K562 (cell line): ENCODE measurements around the gene ARHGEF9. TPM values are rescaled to one million over a fixed set of nuclear protein-coding genes. Genes with fewer than 3 reads are reported as not detected.

Experiments used
- ATAC-seq: fragments of 200-7000 bp; cut with Tn5 transposase; 3 replicates; pipeline ENCODE4 v1.9.1; 2020; ENCODE audit warnings: moderate library complexity
- BruUV-seq: library from RNA; stranded (reverse); fragments of 400-500 nt; replicated peaks from 2 replicates; lab custom pipeline; 2021; lab: Mats Ljungman, UMichigan
- CTCF ChIA-PET: fragments of 300-600 bp; formaldehyde crosslinking; extraction: SDS; loops from one replicate; lab custom pipeline; 2021; ENCODE audit warnings: low intra/inter-chr PET ratio; lab: Yijun Ruan, JAX
- POLR2A ChIA-PET: fragments of 300-600, 350-650 bp; sonication (Branson Sonifier 250); formaldehyde crosslinking; extraction: SDS; loops from one replicate; lab custom pipeline; 2021; ENCODE audit warnings: antibody characterized with exemption, inconsistent platforms; lab: Yijun Ruan, JAX
- DNase-seq, 4 experiments: peaks; one replicate each; pipeline versions ENCODE4 v3.0.0 to v3.0.0-alpha.2; 2011 to 2018; ENCODE audit warnings: low spot score in 3 of 4, mixed read lengths in 3 of 4; ENCODE audit errors: extremely low read depth in 1 of 4
- FAIRE-seq: peaks from 2 replicates; lab custom pipeline; 2011; peaks lifted over from hg19 to GRCh38; lab: Jason Lieb, UNC
- H2AFZ ChIP-seq: 2 replicates; pipeline ENCODE4 v1.6.0; 2011; ENCODE audit warnings: low read depth, low read length, control low read depth, inconsistent platforms
- H3K27ac ChIP-seq: fragments of 200-600 bp; 3 replicates; pipeline ENCODE4 v1.8.0; 2011; ENCODE audit warnings: low read depth, mild to moderate bottlenecking, control low read depth, inconsistent platforms, low read length, moderate library complexity, mixed read lengths; ENCODE audit errors: extremely low read depth
- H3K27me3 ChIP-seq, 2 experiments: fragments of 300-600 bp in 1 of 2; 2 replicates in 1 of 2; 3 replicates in 1 of 2; pipeline versions ENCODE4 v1.6.0 to v1.8.0; 2011; ENCODE audit warnings: inconsistent platforms in 2 of 2, low read length in 2 of 2, mild to moderate bottlenecking in 1 of 2, mixed read lengths in 1 of 2, moderate library complexity in 1 of 2; ENCODE audit not compliant: control insufficient read depth in 2 of 2, insufficient read depth in 2 of 2
- H3K36me3 ChIP-seq: fragments of 300-600 bp; 3 replicates; pipeline ENCODE4 v1.8.0; 2011; ENCODE audit warnings: mild to moderate bottlenecking, low read length, inconsistent platforms; ENCODE audit not compliant: control insufficient read depth, insufficient read depth
- H3K4me1 ChIP-seq, 2 experiments: fragments of 200-600 bp in 1 of 2; replicated peaks in 1 of 2; 2 replicates in 1 of 2; 3 replicates in 1 of 2; pipeline versions ENCODE4 v1.5.1 to v1.8.0; 2011; ENCODE audit warnings: inconsistent platforms in 2 of 2, low read length in 2 of 2, mild to moderate bottlenecking in 1 of 2, mixed read lengths in 1 of 2, moderate library complexity in 1 of 2; ENCODE audit not compliant: control insufficient read depth in 2 of 2, insufficient read depth in 2 of 2
- H3K4me2 ChIP-seq: 2 replicates; pipeline ENCODE4 v1.6.1; 2011; ENCODE audit warnings: low read length, control low read depth, inconsistent platforms, mixed read lengths; ENCODE audit not compliant: insufficient read depth
- H3K4me3 ChIP-seq: fragments of 200-600 bp; sonication (generic), shearing (Covaris generic); 2 replicates; pipeline ENCODE4 v1.5.1; 2016; ENCODE audit warnings: control low read depth, inconsistent platforms
- H3K79me2 ChIP-seq: fragments of 200-600 bp; 3 replicates; pipeline ENCODE4 v1.8.0; 2011; ENCODE audit warnings: low read length, inconsistent platforms; ENCODE audit not compliant: control insufficient read depth, insufficient read depth
- H3K9ac ChIP-seq, 2 experiments: 2 replicates each; pipeline versions ENCODE4 v1.6.0 to v1.6.1; 2011; ENCODE audit warnings: low read depth in 2 of 2, low read length in 2 of 2, control low read depth in 1 of 2, inconsistent platforms in 1 of 2, mild to moderate bottlenecking in 1 of 2, mixed read lengths in 1 of 2; ENCODE audit not compliant: insufficient read depth in 1 of 2
- H3K9me1 ChIP-seq: one replicate; pipeline ENCODE4 v1.6.0; 2011; ENCODE audit warnings: inconsistent platforms, mild to moderate bottlenecking, low read length, moderate library complexity; ENCODE audit not compliant: control insufficient read depth, insufficient read depth
- H3K9me3 ChIP-seq: replicated peaks from 2 replicates; pipeline ENCODE4 v1.5.1; 2011; ENCODE audit warnings: low read depth, low read length, inconsistent platforms; ENCODE audit not compliant: control insufficient read depth, insufficient read depth
- H4K20me1 ChIP-seq: replicated peaks from 2 replicates; pipeline ENCODE4 v1.6.1; 2011; ENCODE audit warnings: low read length, inconsistent platforms, mixed read lengths; ENCODE audit not compliant: control insufficient read depth, insufficient read depth
- CBFB ChIP-seq: sonication (generic); formaldehyde crosslinking; IDR thresholded peaks from 2 replicates; pipeline ENCODE4 v1.4.0; 2020; ENCODE audit warnings: mild to moderate bottlenecking, missing genetic modification reagents
- FOXA3 ChIP-seq, 2 experiments: fragments of 450-650 bp in 1 of 2; sonication (generic) in 1 of 2; formaldehyde crosslinking; IDR thresholded peaks in 1 of 2; conservative IDR thresholded peaks in 1 of 2; 2 replicates each; pipeline versions ENCODE4 v1.4.0 to v1.8.0; 2020 to 2022; ENCODE audit warnings: mild to moderate bottlenecking in 2 of 2, missing genetic modification reagents in 1 of 2
- HDAC8 ChIP-seq: fragments of 450-650 bp; IDR thresholded peaks from 2 replicates; pipeline ENCODE4 v1.6.1; 2016; ENCODE audit warnings: mild to moderate bottlenecking, missing genetic modification characterization, moderate library complexity, missing compliant biosample characterization
- NFXL1 ChIP-seq: fragments of 450-650 bp; formaldehyde crosslinking; IDR thresholded peaks from 2 replicates; pipeline ENCODE4 v1.4.0; 2021; ENCODE audit warnings: mild to moderate bottlenecking
- PML ChIP-seq: IDR thresholded peaks from 2 replicates; pipeline ENCODE4 v1.6.1; 2012; ENCODE audit warnings: low read length, inconsistent platforms
- TAF1 ChIP-seq: IDR thresholded peaks from 2 replicates; pipeline ENCODE4 v1.6.1; 2011; ENCODE audit warnings: mild to moderate bottlenecking, low read length, moderate library complexity; ENCODE audit not compliant: insufficient read depth, control insufficient read depth, severe bottlenecking; ENCODE audit errors: extremely low read depth
- ZFP1 ChIP-seq: fragments of 450-650 bp; formaldehyde crosslinking; IDR thresholded peaks from 2 replicates; pipeline ENCODE4 v1.4.0; 2020; ENCODE audit warnings: mild to moderate bottlenecking, mixed read lengths
- ZMIZ1 ChIP-seq, 2 experiments: fragments of 150-350 bp in 1 of 2; IDR thresholded peaks; 2 replicates each; pipeline ENCODE4 v1.6.1; 2012 to 2016; ENCODE audit warnings: low read depth in 2 of 2, low read length in 2 of 2, mild to moderate bottlenecking in 1 of 2, moderate library complexity in 1 of 2
- ZNF655 ChIP-seq: fragments of 250-450 bp; sonication (Bioruptor Pico); IDR thresholded peaks from 2 replicates; pipeline ENCODE4 v1.5.0; 2021
- ZNF695 ChIP-seq: fragments of 450-650 bp; formaldehyde crosslinking; IDR thresholded peaks from 2 replicates; pipeline ENCODE4 v1.4.0; 2020; ENCODE audit warnings: mild to moderate bottlenecking, moderate library complexity
- ZNF717 ChIP-seq: fragments of 250-450 bp; sonication (Bioruptor Pico); IDR thresholded peaks from 2 replicates; pipeline ENCODE4 v1.5.0; 2021
- WGBS: fragments of 100-300 bp; shearing (Covaris generic); methylation state at CpG from one replicate; pipeline ENCODE4 v1.1.6; 2016; ENCODE audit warnings: low coverage, mixed read lengths; ENCODE audit not compliant: insufficient coverage; ENCODE audit errors: missing lambda C conversion rate; 5-methylcytosine and 5-hydroxymethylcytosine counted together
- in situ Hi-C: fragments of 300-500 bp; cut with MboI; formaldehyde crosslinking; loops from 4 replicates; pipeline ENCODE4 v1.15.0; 2018; ENCODE audit warnings: inconsistent platforms, mixed read lengths
- intact Hi-C: fragments of 100-400 bp; cut with micrococcal nuclease; formaldehyde crosslinking; loops from 2 replicates; pipeline ENCODE4 v1.14.2; 2022
- polyA plus RNA-seq, 8 experiments: library from polyadenylated mRNA; depleted of rRNA in 4 of 8; stranded (reverse) in 5 of 8; unstranded in 3 of 8; fragments of >200 nt; fragmentation: Nextera tagmentation in 2 of 8; fragmentation: Illumina TruSeq in 1 of 8; extraction: Ambion mirVana in 2 of 8; extraction: Trizol in 1 of 8; gene quantifications; 2 replicates each; pipeline versions ENCODE4 v1.2.1 to v1.2.3, GENCODE V29; 2011 to 2014; ENCODE audit warnings: inconsistent platforms in 1 of 8, missing spikeins in 1 of 8
- total RNA-seq, 7 experiments: library from RNA; depleted of rRNA in 6 of 7; stranded (reverse); fragments of >200 nt in 6 of 7; fragmentation: Illumina TruSeq in 2 of 7; extraction: Trizol in 2 of 7; gene quantifications; 2 replicates each; pipeline versions ENCODE4 v1.2.1 to v1.2.3, GENCODE V29; 2011 to 2021; ENCODE audit warnings: low replicate concordance in 1 of 7

Gene ARHGEF9
- total and polyA plus RNA-seq, 9 of the 15 experiments (the other 6 are each of a cell fraction or from before 2014, with no cell fraction given) = 0.09 to 0.24 (median 0.15) TPM; not detected in 2

- Histone ChIP-seq H3K4me2 (no peak overlapping the region), H2AFZ (no peak overlapping the region), H3K9me3 (no peaks in the 10 kb centered on the region), H3K27ac (no peak overlapping the region), H3K4me1 (no peaks in the 10 kb centered on the region), H3K79me2 (no peaks in the 10 kb centered on the region), H3K27me3 (no peaks in the 10 kb centered on the region), H4K20me1 (no peaks in the 10 kb centered on the region), H3K9ac (no peak overlapping the region), H3K4me3 (no peak overlapping the region), H3K9me1 (no peaks in the 10 kb centered on the region), H3K36me3 (no peaks in the 10 kb centered on the region)
- intact Hi-C loops (no loop called here), in situ Hi-C loops (no loop called here)
- 0% methylated on average over 2 of the region's 2 CpGs for WGBS
- DNase-seq (no peak), FAIRE-seq (no peak), ATAC-seq (no peak)
- ChIA-PET CTCF (no interaction called here), POLR2A (no interaction called here)
- no peak for TF ChIP-seq ZNF717 (CRISPR knock-in tag)
- no TSS peak for BruUV-seq
Observed at GRCh38 chrX:63718010-63718694, 66.9 kb downstream of the ARHGEF9 start.

GRCh38 chrX:63713526-63713925 is 71.5 kb downstream of the ARHGEF9 start:
- whole genome bisulfite sequencing = 6% methylated on average over 2 of the region's 2 CpGs
- ChIA-PET POLR2A (no interaction called here), CTCF (no interaction called here)
- no TSS peak for BruUV-seq
- ATAC-seq (no peak), DNase-seq (no peak), FAIRE-seq (no peak)
- H3K9me3 ChIP-seq = no peaks in the 10 kb centered on the region
- no peak overlapping the region for H3K4me3 ChIP-seq
- intact Hi-C loops = no loop called here
- no peaks in the 10 kb centered on the region for H3K27me3 ChIP-seq
- H3K79me2 ChIP-seq = no peaks in the 10 kb centered on the region
- H3K4me1 ChIP-seq = no peaks in the 10 kb centered on the region
- H3K9me1 ChIP-seq = no peaks in the 10 kb centered on the region
- no peak overlapping the region for H3K4me2 ChIP-seq
- H3K27ac ChIP-seq = no peak overlapping the region
- H4K20me1 ChIP-seq = no peaks in the 10 kb centered on the region
- H3K9ac ChIP-seq = no peak overlapping the region
- in situ Hi-C loops = no loop called here
- no peaks in the 10 kb centered on the region for H3K36me3 ChIP-seq
- H2AFZ ChIP-seq = no peak overlapping the region
- TF ChIP-seq ZMIZ1 (IDR thresholded peaks at IDR 0.05; ENCODE audit: low read depth in 2 of 2, low read length in 2 of 2) = no peak
- TF ChIP-seq FOXA3 (CRISPR knock-in tag; conservative IDR thresholded peaks at IDR 0.05 in 1 of 2, IDR thresholded peaks at IDR 0.05 in 1 of 2) = no peak
- TF ChIP-seq TAF1 = no peak
- TF ChIP-seq ZFP1 (CRISPR knock-in tag) = no peak
- no peak for TF ChIP-seq ZNF655 (CRISPR knock-in tag)
- no peak for TF ChIP-seq ZNF695
- TF ChIP-seq HDAC8 (tag) = no peak
- TF ChIP-seq NFXL1 = no peak
- no peak for TF ChIP-seq PML
- no peak for TF ChIP-seq CBFB (CRISPR knock-in tag)
